NOMO-1 treated with DMSO at 0.1 percent for 48 hours (cell line): ENCODE measurements around the gene CD81.

Experiments
- DNase-seq: peaks from one replicate; lab custom pipeline; 2025; ENCODE audit not compliant: unreplicated experiment; lab: John Stamatoyannopoulos, UW

The CD81 gene

DNA sequence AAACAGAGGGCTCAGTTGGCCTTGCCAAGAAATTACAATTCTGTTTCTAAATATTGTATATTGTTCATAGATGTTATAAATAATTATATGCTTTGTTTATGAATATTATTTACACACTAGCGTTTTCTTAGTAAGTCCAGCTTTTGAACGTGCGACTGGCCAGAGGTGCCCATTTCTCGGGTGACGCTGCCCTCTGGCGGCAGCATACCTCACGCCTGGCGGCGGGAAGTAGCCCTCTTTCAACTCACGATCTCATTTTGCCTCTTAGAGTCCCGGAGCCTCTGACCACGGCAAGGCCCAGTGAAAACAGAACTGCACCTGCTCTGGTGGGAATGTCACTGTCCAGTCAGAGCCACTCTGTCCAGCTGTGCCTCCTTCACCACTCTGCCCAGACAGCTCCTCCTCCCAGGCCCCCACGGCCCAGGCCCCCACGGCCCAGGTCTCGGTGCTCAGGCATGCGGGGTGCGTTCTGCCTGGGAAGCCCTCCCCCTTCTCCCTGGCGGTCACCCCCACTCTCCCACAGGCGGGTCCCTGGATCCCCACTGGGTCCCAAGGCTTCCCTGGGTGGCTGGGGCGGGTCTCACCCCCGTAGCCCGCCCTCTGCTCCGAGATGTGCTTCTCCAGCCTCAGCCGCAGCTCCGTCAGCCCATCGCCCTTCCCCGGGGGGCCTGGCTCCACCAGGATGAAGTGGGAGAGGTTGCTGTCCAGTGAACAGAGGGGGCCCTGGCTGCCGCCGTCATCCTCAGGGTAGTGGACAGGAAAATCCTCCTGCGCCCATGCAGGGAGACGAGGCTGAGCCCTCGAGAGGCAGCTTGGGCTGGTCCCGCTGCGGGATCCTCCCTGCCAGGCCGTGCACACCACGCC is 42.8 kb downstream of the CD81 start:
- DNase-seq: peak; percentile 75

DNA sequence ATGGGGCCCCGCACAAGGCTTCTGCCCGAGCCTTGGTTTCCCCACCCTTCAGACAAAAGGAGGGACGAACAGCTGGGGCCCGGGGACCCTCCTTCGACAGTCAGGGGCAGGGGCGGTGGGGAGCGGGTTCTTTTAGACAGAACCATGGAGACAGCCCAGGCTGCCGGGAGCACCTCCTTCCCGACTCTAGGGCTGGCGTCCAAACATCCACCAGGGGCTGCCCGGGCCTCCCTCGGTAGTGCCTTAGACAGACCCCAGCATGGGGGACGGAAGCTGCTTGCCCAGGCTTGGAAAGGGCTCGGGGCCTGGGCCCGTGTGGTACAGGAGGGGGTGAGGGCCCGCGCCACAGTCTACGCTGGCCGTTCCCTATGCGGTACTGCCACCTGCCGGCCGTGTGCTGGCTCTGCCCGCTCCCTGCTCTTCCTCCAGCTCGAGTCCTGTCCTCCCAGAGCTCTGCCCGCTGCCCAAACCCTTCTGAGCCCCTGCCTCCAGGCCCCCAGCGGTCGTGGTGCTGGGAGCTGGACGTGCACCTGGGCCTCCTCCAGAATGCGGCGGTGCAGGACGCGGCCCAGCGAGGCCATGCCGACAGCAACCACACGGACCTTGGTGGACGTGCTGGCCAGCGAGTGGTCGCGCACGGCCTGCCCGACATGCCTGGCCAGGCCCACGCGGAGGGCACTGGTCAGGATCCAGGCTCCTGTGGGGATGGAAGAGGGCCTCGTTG is 43.6 kb downstream of the CD81 start:
- peak; percentile 72 for DNase-seq

DNA sequence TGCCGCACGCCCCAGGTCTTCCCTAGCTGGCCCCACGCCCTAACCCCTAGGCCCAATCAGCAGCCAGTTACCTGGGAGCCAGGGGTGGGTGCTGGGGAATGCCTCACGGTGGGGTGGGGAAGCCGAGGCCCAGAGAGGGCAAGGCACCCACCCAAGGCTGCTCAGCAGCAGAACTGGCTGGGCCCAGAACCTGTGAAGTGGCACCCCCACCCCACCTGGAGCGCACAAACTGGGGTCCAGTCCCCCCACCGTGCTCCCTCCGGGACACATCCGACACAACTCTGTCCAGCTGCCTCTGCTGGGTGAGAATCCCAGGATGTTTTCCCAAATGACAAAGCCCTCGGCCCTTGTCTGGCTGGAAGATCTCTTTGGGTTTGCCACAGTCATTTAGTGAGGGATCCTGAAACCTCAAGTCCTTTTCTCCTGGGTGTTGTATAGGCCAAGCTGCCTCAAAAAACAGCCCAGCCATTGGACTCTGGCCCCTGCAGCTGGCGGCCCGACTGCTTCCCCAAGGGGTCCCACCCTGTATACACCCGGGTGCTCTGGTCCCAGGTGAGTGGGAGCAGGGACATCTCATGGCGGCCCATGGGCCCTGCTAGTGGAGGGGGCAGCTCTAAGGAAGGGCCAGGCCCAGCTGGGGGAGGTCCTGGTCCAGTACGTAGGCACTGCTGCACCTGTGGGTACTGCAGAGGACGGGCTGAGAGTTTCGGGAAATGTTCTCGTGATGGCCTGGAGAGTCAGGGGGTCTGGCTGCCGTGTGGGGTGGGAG is 44.3 kb downstream of the CD81 start:
- no peak for DNase-seq

DNA sequence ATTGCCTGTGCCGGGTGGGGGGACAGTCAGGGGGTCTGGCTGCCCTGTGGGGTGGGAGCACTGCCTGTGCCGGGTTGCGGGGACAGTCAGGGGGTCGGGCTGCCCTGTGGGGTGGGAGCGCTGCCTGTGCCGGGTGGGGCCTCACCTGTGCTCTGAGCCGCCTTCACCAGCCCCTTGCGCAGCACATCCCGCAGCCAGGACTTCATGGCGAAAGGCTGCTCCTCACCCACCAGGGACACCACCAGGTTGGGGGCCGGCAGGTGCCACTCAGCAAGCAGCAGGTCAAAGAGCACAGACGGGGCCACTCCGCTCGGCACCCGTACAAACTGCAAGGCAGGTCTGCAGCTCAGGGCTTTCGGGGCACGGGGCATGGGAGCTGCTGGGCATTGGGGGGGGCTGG is 44.9 kb downstream of the CD81 start:
- DNase-seq: no peak

DNA sequence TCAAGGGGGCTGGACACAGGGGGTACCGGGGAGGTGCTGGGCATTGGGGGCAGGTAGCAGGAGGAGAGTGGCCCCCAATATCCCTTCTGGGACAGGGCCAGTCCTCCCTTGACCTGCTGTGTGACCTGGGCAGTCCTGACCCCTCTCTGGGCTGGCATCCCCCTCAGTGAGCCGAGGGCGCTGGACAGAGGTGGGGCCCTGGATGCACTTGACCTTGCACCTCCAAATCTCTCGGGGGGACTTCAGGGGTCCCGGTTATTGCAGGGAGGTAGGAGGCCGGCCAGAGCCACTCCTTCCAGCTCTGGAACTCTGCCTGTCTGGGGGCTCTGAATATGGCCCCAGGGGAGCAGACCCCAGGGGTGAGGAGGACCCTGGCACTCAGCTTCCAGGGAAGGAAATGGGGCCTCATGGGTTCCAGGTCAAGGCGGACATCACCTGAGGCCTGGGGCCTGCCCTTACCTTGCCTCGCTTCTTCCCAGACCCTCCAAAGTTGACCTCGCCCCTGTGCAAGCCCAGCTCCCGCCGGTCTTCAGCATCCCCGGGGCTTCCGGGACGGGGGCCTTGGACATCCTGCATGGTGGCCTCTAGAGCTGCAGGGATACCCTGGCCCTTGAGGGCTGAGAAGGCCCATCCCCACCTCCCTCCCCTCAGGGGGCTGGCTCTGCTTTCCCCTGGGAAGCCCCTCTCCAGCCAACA is 45.5 kb downstream of the CD81 start:
- DNase-seq: no peak

DNA sequence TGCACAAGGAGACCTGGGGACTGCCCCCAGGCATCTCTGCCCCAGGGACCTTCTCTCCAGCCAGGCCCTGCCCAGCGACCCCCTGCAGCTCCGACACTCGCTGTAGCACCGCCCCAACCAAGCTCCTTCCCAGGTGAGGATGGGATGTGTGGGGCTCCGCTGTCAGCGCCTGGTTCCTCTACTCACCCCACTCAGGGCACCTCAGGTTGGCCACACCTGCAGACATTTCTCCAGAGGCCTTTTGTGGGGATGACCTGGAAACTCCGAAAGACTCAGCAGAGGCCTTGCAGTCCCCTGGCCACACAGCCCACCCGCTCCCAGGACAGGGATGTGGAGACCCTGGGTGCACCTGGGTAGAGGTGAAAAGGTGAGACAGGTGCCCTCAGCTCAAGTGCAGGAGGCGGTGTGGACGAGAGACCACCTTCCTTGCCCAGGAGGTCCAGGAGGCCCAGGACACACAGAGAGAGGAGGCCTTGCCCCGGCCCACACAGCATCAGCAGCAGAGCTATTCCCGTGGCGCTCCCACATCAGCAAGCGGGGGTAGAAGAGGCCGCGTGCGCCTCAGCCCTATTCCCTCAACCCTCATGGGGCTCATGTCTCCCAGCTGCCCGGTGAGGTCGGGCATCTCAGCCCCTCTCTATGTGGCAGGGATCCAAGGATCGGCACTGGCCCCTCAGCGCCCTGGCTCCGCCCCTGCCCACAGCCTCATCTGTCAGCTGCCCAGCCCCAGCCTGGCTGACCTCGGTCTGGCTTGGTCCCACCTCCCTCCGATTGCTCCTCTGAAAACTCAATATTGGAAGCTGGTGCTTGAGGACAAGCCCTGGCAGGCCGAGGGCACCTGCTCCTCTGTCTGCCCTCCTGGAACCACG is 46.3 kb downstream of the CD81 start:
- no peak for DNase-seq

DNA sequence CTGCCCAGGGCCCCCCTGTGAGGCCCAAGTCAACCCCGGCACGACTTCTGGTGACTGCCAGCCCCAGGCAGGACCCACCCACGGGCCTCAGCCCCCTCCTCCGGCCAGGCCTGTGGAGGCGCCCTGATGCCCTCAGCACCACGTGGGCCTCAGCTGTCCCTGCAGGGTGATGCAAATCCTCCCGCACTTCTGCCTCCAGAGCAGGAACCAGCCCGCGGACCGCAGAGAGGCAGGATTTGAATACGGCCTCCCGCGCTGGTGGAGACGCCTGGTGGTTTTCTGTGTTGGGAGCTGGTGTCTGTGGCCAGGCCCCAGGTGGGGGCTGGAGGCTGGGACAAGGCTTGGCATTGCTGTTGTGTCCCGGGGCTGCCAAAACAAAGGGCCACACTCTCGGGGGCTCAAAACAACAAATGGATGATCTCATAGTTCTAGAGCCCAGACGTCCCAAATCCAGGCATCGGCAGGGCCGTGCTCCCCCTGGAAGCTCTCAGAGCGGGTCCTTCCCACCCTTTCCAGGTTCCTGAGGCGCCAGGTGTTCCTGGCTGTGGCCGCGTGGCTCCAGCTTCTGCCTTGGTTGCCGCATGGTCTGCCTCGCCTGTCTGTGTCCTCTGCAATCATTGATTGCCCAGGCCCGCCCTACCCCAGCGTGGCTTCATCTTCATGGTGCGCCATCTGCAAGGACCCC is 47.8 kb downstream of the CD81 start:
- DNase-seq: no peak

DNA sequence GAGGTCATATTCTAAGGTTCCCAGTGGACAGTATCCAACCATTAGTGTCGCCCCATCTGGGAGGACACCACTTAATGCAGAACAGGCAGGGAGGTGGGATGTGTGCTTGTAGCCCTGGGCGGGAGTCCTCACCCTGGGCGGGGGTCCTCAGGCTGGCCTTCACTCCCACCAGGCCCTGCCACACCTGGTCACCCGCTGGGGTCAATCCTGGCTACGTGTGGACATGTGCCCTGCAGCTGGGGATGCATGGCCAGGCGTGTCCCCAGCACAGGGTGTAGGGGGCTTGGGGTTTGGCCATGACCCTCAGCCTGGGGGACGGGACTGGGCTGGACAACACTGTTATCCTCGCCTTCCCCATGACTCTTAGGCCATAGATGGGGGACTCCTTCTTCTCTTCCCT is 48.4 kb downstream of the CD81 start:
- no peak for DNase-seq

DNA sequence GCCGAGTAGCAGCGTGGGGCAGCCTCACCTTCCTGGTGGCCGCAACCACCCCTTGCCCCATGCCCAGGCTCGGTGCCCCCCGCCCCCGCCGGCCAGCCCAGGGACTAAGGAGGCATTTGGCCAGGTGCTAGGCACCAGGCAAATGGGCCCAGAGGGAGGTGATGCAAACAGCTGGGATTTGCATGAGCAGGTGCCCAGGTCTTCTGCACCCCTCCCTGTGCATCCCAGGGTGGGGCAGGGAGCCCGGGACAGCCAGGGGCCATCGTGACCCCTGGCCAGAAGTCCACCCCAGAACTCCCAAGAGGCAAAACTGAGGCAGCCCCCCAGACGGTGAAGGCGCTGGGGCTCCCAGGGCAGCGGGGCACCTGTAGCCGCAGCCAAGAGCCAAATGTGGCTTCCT is 49.1 kb downstream of the CD81 start:
- DNase-seq: no peak

DNA sequence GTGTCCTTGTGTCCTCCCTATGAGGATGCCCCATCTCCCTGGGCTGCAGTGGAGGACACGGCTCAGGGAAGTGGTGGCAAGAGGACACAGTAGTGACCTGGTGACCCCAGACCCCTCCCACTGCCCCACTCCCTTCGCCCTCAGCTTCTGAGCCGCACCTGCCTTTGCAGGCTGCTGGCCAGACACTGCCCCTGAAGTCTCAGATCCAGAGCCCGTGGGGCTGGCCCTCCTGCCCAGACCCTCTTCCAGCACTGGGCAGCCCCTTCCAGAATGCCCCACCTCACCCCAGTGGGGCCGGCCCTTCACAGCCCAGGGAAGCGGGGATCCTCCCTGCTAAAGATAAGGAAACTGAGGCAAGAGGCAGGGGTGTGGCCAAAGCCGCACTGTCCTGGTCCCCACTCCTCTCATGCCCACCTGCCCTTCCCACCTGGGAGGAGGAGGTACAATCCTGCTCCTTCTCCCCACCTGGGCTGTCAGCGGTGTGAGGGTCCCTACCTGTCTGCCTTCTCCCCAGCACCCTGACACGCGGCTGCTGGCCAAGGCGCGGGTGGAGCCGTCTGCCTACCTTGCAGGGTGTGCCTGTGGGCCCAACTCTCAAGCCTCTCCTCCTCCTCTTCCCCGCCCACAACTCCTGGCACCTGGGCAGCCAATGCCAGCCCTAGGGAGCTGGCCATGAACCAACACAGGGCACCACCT is 49.9 kb downstream of the CD81 start:
- DNase-seq: no peak

DNA sequence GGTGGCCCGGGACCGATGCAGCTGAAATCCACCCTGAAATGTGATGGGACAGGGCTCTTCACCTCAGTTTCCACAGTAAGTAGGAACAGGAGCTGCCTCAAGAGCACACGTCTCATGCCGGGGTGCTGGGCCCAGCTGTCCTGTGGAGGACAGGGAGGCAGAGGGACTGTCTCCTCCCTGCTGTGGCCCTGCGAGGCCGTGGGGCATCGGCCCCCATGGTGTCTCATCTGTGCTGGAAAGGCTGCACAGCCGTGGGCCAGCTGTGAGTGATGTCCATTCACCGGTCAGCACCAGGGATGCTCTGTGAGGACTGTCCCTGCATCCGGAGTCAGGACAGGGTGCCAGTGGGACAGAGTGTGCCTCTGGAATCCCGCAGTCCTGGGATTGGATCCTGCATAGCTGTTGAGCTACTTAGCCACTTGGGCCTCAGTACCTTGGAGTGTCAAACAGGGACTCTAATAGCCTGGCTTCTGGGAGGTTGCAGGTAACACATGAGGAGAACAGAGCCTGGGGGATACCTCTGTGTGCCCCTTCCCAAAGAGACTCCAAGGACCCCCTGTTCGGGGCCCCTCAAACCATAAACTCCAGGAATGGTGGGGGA is 50.7 kb downstream of the CD81 start:
- DNase-seq: no peak

DNA sequence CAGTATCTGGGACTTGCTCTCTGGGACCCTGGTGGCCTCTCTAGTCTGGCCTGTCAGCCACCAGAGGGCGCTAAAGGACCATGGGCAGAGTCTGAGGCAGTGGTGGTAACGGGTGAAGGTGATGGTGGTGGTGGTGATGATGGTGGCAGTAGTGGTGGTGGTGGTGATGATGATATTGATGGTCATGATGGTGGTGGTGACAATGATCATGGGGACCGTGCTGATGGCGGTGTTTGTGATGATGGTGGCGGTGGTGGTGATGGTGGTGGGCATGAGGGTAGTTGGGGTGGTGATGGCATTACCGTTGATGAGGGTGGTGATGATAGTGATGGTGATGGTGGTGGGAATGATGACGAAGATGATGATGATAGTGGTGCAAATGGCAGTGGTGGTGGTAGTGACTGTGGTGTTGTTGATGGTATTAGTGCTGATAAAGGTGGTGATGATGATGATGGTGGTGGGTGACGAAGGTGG is 51.2 kb downstream of the CD81 start:
- peak; percentile 54 for DNase-seq

DNA sequence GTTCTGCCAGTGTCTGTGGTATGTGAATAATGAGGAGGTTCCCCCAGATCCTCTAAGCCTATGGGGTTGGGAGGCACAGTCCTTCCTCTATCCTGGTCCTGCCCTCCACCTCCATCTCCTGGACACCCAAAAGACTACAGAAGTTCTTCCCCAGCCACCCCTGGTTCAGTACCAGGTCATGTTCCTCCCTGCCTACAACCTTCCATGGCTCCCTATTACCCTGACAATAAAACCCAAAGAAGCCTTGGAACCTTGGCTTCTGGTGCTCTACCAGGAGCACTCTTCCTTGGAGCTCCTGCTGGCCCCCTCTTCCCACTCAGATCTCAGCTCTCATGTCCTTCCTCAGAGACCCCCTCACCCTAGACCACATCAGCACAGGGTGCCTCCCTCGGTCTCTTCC is 54.3 kb downstream of the CD81 start:
- no peak for DNase-seq

DNA sequence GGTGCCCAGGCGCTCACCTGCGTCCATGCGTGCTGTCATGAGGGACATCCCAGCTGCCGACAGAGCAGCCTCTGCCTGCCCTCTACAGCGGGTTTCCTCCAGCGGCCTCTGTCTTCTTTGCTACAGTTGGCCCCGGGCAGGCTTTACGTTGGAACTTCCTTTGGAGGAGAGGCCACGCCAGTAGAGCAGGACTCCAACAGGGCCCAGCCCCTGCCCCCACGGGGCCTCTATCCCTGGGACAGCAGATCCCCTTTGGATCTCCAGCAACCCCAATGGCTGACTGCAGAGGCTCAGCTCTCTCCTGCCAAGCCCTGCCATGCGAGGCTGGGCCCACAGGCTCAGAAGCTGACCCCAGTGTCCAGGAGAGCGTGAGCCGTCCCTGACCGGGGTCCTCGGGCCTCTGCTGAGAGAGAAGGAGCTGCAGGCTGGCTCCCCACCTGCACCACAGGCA is 55.1 kb downstream of the CD81 start:
- no peak for DNase-seq

DNA sequence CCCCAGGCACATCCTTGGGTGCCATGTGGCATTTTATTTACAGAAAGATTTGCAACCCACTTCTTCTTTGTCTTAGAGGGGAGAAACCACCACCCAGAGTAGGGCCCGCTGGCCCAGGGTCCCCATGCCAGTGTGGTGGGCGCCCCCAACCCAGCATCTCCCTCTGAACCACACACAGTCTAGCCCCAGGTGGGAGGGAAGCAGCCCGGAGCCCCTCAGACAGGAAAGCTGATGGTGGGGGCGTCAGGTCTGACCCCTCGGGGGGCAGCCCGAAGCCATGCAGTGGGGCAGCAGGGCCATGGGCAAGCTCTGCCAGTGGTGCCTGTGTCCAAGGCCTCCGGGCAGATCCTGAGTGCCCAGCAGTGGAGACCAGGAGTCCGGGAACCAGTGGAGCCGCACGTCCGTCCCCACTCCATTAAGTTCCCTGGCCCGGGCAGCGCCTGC is 55.5 kb downstream of the CD81 start:
- DNase-seq: no peak

DNA sequence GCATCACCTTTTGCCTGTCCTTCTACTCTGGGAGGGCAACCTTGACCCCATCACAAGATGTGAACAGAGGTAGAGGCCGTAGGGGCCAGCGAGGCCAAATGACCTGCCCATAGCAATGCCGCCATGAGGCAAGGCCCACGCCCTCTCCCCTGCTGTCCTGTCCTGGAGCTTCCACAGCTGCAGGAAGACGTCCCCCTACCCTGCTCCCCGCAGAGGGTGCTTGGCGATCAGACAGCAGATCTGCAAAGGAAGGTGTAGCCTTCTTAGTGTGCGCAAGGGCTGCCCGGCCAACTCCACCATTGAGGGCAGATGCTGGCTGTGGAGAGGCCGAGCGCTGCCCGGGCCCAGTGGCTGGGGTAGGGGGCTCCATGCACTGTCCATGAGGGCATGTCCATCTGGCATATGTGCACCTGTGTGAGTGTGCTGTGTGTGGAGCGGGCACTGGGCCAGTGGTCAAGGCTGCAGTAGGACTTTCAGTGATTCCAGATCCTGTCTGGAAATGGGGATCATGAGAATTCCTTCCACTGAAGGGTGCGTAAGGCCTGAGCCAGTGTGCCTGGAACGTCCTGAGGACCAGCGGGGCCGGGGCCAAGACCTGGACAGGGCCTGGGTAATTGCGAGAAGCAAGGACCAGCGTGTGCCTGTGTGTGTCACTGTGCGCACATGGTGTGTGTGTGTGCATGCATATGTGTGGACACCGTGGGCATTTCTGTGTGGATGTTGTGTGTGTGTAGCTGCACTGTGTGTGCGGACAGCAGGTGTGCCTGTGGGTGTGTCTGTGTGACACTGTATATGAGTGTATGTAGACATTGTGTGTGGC is 56.2 kb downstream of the CD81 start:
- no peak for DNase-seq

DNA sequence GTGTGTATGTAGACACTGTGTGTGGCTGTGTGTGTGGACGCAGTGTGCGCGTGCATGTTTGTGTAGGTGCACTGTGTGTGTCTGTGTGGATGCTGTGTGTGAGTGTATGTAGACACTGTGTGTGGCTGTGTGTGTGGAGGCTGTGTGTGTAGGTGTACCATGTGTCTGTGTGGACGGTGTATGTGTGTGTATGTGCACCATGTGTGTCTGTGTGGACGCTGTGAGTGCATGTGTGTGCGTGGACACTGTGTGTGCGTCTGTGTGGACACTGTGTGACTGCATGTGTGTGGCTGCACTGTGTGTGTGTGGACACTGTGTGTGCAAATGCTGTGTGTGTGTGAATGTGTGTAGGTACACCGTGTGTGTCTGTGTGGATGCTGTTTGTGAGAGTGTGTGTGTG is 56.9 kb downstream of the CD81 start:
- no peak for DNase-seq
